Kidney (tissue), 14 donors: ENCODE results near the gene ARRDC5. TPM values are rescaled to one million over a fixed set of nuclear protein-coding genes. Genes with fewer than 3 reads are reported as not detected.

ENCODE experiments used
- DNase-seq, 5 donors: peaks; one replicate each; pipeline ENCODE4 v3.0.0-alpha.2; 2013 to 2020
- FAIRE-seq: peaks from 2 replicates; lab custom pipeline; 2012; peaks lifted over from hg19 to GRCh38; lab: Jason Lieb, UNC
- H3K27ac ChIP-seq, 2 donors: one replicate each; pipeline ENCODE4 v1.7.0; 2013; ENCODE audit warnings: low read depth in 2 of 2, low read length in 2 of 2, inconsistent platforms in 1 of 2
- H3K27me3 ChIP-seq: one replicate; pipeline ENCODE4 v1.7.1; 2013; ENCODE audit warnings: low read length, inconsistent platforms; ENCODE audit not compliant: control insufficient read depth, insufficient read depth
- H3K36me3 ChIP-seq, 3 donors: one replicate each; pipeline versions ENCODE4 v1.7.0 to v1.7.1; 2013; ENCODE audit warnings: low read length in 3 of 3, control low read depth in 1 of 3, inconsistent platforms in 1 of 3; ENCODE audit not compliant: insufficient read depth in 3 of 3, control insufficient read depth in 2 of 3
- H3K4me1 ChIP-seq, 3 donors: one replicate each; pipeline versions ENCODE4 v1.7.0 to v1.7.1; 2013; ENCODE audit warnings: low read length in 3 of 3, inconsistent platforms in 1 of 3, low read depth in 1 of 3; ENCODE audit not compliant: control insufficient read depth in 2 of 3, insufficient read depth in 2 of 3
- H3K4me3 ChIP-seq, 3 donors: one replicate each; pipeline versions ENCODE4 v1.7.0 to v1.8.1; 2013; ENCODE audit warnings: low read length in 3 of 3, control low read depth in 1 of 3, inconsistent platforms in 1 of 3
- H3K9ac ChIP-seq, 3 donors: one replicate each; pipeline versions ENCODE4 v1.7.0 to v1.7.1; 2013; ENCODE audit warnings: low read length in 3 of 3, control low read depth in 1 of 3, inconsistent platforms in 1 of 3
- H3K9me3 ChIP-seq, 3 donors: one replicate each; pipeline versions ENCODE4 v1.7.0 to v1.7.1; 2013; ENCODE audit warnings: low read length in 3 of 3, control low read depth in 1 of 3, inconsistent platforms in 1 of 3; ENCODE audit not compliant: control insufficient read depth in 2 of 3, insufficient read depth in 1 of 3
- CTCF ChIP-seq: IDR thresholded peaks from 3 replicates; pipeline ENCODE4 v1.5.1; 2012; ENCODE audit warnings: mild to moderate bottlenecking, moderate library complexity, borderline replicate concordance; ENCODE audit not compliant: insufficient read depth; ENCODE audit errors: extremely low read depth
- intact Hi-C: fragments of 100-400 bp; cut with DNase I; formaldehyde crosslinking; loops from one replicate; pipeline ENCODE4 v1.11.1; 2022
- polyA plus RNA-seq: library from polyadenylated mRNA; stranded (reverse); fragments of 350-450 nt; fragmentation: Illumina TruSeq; extraction: RNeasy Lipid Tissue Mini Kit (QIAGEN cat#74804); gene quantifications from one replicate; pipeline ENCODE4 v1.2.3, GENCODE V29; 2014; ENCODE audit warnings: low read depth, low replicate concordance; ENCODE audit not compliant: insufficient read depth
- total RNA-seq: library from RNA; stranded (reverse); fragmentation: NEBNext Ultra II Directional; extraction: Animal tissue kit (Norgen Biotek cat#: 25700); gene quantifications from one replicate; pipeline ENCODE4 v1.2.1, GENCODE V29; 2021
- donor health status: control.
- donor health status: control.
- donor health status: control.
- donor health status: control.
- donor health status: control.
- donor health status: DM: yes; HTN: yes; CAD: no.
- donor health status: Normal renal cell carcinoma (clear cell type).

Gene ARRDC5
- total and polyA plus RNA-seq, 2 donors from 2014 or later = 1.4 TPM; not detected in 1

GRCh38 chr19:4911786-4912672 is 9.3 kb upstream of the ARRDC5 start:
- peak overlapping the region in 2 of 3 donors; percentile 2 to 37 for H3K4me3 ChIP-seq
- intact Hi-C loops = loop anchor here (5.0 kb wide), 1 partner anchor 35 kb away; no protein-coding TSS in a partner anchor
- peak; percentile 75 to 94 (median 81) for DNase-seq

DNA sequence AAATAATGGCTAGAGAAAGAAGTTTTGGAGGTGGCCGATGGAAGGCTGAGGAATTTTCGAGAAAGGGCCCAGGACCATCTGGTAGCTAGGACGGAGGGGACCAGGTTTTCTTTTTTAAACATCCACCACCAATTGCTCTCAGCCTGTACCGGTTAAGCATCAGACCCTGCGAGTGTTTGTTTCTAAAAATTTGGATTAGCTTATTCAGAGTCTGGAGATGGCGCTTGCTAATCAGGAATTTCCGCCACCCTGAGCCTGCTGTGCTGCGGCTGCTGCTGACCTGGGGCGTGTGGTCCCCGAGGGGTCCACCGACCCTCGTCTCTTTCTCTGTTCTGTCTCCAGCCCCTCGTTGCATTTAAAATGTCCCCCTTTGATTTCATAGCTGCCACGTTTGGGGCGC is 8.6 kb upstream of the ARRDC5 start:
- Histone ChIP-seq H3K4me1 (peaks cover 0 to 15% (median 13%) of the 10 kb centered on the region in 3 donors), H3K36me3 (no peaks in the 10 kb centered on the region), H3K27ac (no peak overlapping the region), H3K9ac (peak overlapping the region in 2 of 3 donors; percentile 33 to 58), H3K9me3 (no peaks in the 10 kb centered on the region), H3K4me3 (peak overlapping the region in 1 of 3 donors; percentile 2), H3K27me3 (no peaks in the 10 kb centered on the region)
- no peak for TF ChIP-seq CTCF
- intact Hi-C loops = loop anchor here (5.0 kb wide), 1 partner anchor 34 kb away; no protein-coding TSS in a partner anchor
- FAIRE-seq (no peak), DNase-seq (peak in 1 of 5 donors; percentile 23)

More at GRCh38 chr19:4911786-4912672, 9.3 kb upstream of the ARRDC5 start:
- Histone ChIP-seq H3K36me3 (no peaks in the 10 kb centered on the region), H3K27ac (no peak overlapping the region), H3K27me3 (no peaks in the 10 kb centered on the region), H3K9ac (peak overlapping the region in 1 of 3 donors; percentile 58), H3K9me3 (no peaks in the 10 kb centered on the region), H3K4me1 (peaks cover 0 to 15% (median 13%) of the 10 kb centered on the region in 3 donors)
- FAIRE-seq = no peak
- peak; percentile 65 for TF ChIP-seq CTCF

DNA sequence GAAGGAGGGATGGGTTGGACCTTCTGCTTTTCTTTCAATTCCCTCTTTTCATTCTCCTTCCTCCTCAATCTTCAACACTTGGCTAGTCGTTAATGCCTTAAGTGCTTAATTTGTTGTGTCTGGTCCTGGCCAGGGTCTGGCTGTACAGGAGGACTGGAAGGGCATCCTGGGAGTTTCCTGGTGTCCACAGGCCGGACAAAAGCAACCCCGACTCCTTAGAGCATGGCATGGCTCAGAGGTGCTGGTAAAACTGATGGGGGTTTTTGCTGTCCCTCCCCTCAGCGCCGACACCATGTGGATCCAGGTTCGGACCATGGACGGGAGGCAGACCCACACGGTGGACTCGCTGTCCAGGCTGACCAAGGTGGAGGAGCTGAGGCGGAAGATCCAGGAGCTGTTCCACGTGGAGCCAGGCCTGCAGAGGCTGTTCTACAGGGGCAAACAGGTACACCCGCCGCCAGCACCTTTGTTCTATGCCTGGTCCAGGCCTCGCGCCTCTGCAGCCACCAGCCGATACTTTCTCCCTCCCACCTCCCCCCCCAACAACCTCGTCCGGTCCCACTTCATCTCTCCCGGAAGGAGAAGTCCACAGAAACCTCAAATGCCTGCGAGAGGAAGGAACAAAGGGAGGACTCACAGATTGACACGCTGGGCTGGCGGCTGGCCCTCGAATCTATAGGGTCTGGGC is 8.0 kb upstream of the ARRDC5 start:
- peaks cover 0 to 15% (median 13%) of the 10 kb centered on the region in 3 donors for H3K4me1 ChIP-seq
- intact Hi-C loops = loop anchor here (5.0 kb wide), 1 partner anchor 33 kb away; no protein-coding TSS in a partner anchor

More for the DNA sequence above, 8.0 kb upstream of the ARRDC5 start:
- FAIRE-seq (no peak), DNase-seq (peak in 4 of 5 donors; percentile 31 to 75 (median 59))
- Histone ChIP-seq H3K27ac (no peak overlapping the region), H3K4me3 (peak overlapping the region; percentile 44 to 72 (median 59)), H3K9ac (peak overlapping the region in 2 of 3 donors; percentile 22 to 58), H3K9me3 (no peaks in the 10 kb centered on the region), H3K27me3 (no peaks in the 10 kb centered on the region), H3K36me3 (no peaks in the 10 kb centered on the region)
- no peak for TF ChIP-seq CTCF
